Measurements from ENCODE around the gene PJVK. TPM values are rescaled to one million over a fixed set of nuclear protein-coding genes. Genes with fewer than 3 reads are reported as not detected.
"Not testable (repeated sequence)": the region's sequence is repeated elsewhere in the genome, so short reads cannot be mapped to it uniquely, and the experiment has no call there.

The PJVK gene
- total and polyA plus RNA-seq, 7 experiments from 2014 or later, result 0.44 to 6.3 (median 3.1) TPM

- no peaks in the 10 kb centered on the region for H3K9me3 ChIP-seq (ENCODE audit: control insufficient read depth in 2 of 3, low read length in 3 of 3)
- no peaks in the 10 kb centered on the region for H3K27me3 ChIP-seq (ENCODE audit: control insufficient read depth in 2 of 2, insufficient read depth in 2 of 2, low read length in 2 of 2)
- ATAC-seq (no peak), DNase-seq (no peak)
- POLR2A ChIA-PET, result no interaction called here
- H3K4me3 ChIP-seq (ENCODE audit: low read length), result no peak overlapping the region
- Mint-ChIP-seq H3K27me3 (no peaks in the 10 kb centered on the region), H3K27ac (no peak overlapping the region), H3K4me1 (peaks cover 5 to 53% (median 21%) of the 10 kb centered on the region in 7 donors), H3K9me3 (peaks cover 0 to 4% (median 0%) of the 10 kb centered on the region in 11 donors), H3K36me3 (peaks cover 0 to 17% (median 6%) of the 10 kb centered on the region in 5 donors), H3K4me3 (no peak overlapping the region)
- H3K27ac ChIP-seq (ENCODE audit: low read depth, low read length), result no peak overlapping the region
- intact Hi-C loops (cut with micrococcal nuclease), result loop anchor here in 1 of 2 donors (10.0 kb wide), 1 partner anchor 223 kb away; the partner anchor contains the start of gene OSBPL6
- no peaks in the 10 kb centered on the region for H3K36me3 ChIP-seq (ENCODE audit: control insufficient read depth in 2 of 3, insufficient read depth in 3 of 3, low read length in 3 of 3)
- CTCF ChIA-PET, result interaction anchor here (1.0 kb wide), 1 partner anchor 23 kb away, joined by 3 read pairs; no protein-coding TSS in a partner anchor
- H3K4me1 ChIP-seq (ENCODE audit: control insufficient read depth in 2 of 2, insufficient read depth in 2 of 2, low read length in 2 of 2), result peaks cover 6 to 7% of the 10 kb centered on the region in 2 donors
Observed at GRCh38 chr2:178417916-178418315, 33.3 kb upstream of the PJVK start.

GRCh38 chr2:178418426-178418825 is 32.8 kb upstream of the PJVK start:
- ChIA-PET POLR2A (interaction anchor here (1.8 kb wide), 1 partner anchor 32 kb away, joined by 4 read pairs; the partner anchor contains the start of gene PRKRA), CTCF (interaction anchor here (1.0 kb wide), 1 partner anchor 23 kb away, joined by 3 read pairs; no protein-coding TSS in a partner anchor)
- Mint-ChIP-seq H3K36me3 (peaks cover 0 to 18% (median 9%) of the 10 kb centered on the region in 5 donors), H3K4me1 (peaks cover 5 to 48% (median 16%) of the 10 kb centered on the region in 7 donors), H3K27ac (no peak overlapping the region), H3K27me3 (no peaks in the 10 kb centered on the region), H3K9me3 (peaks cover 0 to 4% (median 0%) of the 10 kb centered on the region in 11 donors), H3K4me3 (no peak overlapping the region)
- Histone ChIP-seq H3K36me3 (ENCODE audit: control insufficient read depth in 2 of 3, insufficient read depth in 3 of 3, low read length in 3 of 3) (no peaks in the 10 kb centered on the region), H3K27ac (ENCODE audit: low read depth, low read length) (no peak overlapping the region), H3K4me3 (ENCODE audit: low read length) (no peak overlapping the region), H3K4me1 (ENCODE audit: control insufficient read depth in 2 of 2, insufficient read depth in 2 of 2, low read length in 2 of 2) (peaks cover 6 to 7% of the 10 kb centered on the region in 2 donors), H3K27me3 (ENCODE audit: control insufficient read depth in 2 of 2, insufficient read depth in 2 of 2, low read length in 2 of 2) (no peaks in the 10 kb centered on the region), H3K9me3 (ENCODE audit: control insufficient read depth in 2 of 3, low read length in 3 of 3) (no peaks in the 10 kb centered on the region)
- no peak for ATAC-seq
- DNase-seq, result no peak
- intact Hi-C loops (cut with micrococcal nuclease), result loop anchor here in 1 of 2 donors (10.0 kb wide), 1 partner anchor 224 kb away; the partner anchor contains the start of gene OSBPL6

- no peaks in the 10 kb centered on the region for H3K27me3 Mint-ChIP-seq
- H3K9me3 Mint-ChIP-seq, result peaks cover 0 to 7% (median under 1%) of the 10 kb centered on the region in 11 donors
- ATAC-seq (no peak), DNase-seq (no peak)
- Histone ChIP-seq H3K4me3 (ENCODE audit: low read length) (no peak overlapping the region), H3K36me3 (ENCODE audit: control insufficient read depth in 2 of 3, insufficient read depth in 3 of 3, low read length in 3 of 3) (no peaks in the 10 kb centered on the region), H3K9me3 (ENCODE audit: control insufficient read depth in 2 of 3, low read length in 3 of 3) (no peaks in the 10 kb centered on the region), H3K4me1 (ENCODE audit: control insufficient read depth in 2 of 2, insufficient read depth in 2 of 2, low read length in 2 of 2) (peaks cover 6 to 7% of the 10 kb centered on the region in 2 donors), H3K27me3 (ENCODE audit: control insufficient read depth in 2 of 2, insufficient read depth in 2 of 2, low read length in 2 of 2) (no peaks in the 10 kb centered on the region), H3K27ac (ENCODE audit: low read depth, low read length) (no peak overlapping the region)
- no peak overlapping the region for H3K4me3 Mint-ChIP-seq
- intact Hi-C loops (cut with micrococcal nuclease), result loop anchor here in 1 of 2 donors (10.0 kb wide), 1 partner anchor 224 kb away; the partner anchor contains the start of gene OSBPL6
- ChIA-PET POLR2A (interaction anchor here (1.8 kb wide), 1 partner anchor 31 kb away, joined by 4 read pairs; the partner anchor contains the start of gene PRKRA), CTCF (interaction anchor here (0.8 to 1.5 kb wide), 3 partner anchors 12 to 32 kb away, joined by 3 to 5 read pairs (median 3); partner anchors contain the start of genes PJVK and PRKRA)
- no peak overlapping the region for H3K27ac Mint-ChIP-seq
- peaks cover 0 to 23% (median 13%) of the 10 kb centered on the region in 5 donors for H3K36me3 Mint-ChIP-seq
- peaks cover 4 to 45% (median 12%) of the 10 kb centered on the region in 7 donors for H3K4me1 Mint-ChIP-seq
Observed at GRCh38 chr2:178419123-178419522, 32.1 kb upstream of the PJVK start.

DNA sequence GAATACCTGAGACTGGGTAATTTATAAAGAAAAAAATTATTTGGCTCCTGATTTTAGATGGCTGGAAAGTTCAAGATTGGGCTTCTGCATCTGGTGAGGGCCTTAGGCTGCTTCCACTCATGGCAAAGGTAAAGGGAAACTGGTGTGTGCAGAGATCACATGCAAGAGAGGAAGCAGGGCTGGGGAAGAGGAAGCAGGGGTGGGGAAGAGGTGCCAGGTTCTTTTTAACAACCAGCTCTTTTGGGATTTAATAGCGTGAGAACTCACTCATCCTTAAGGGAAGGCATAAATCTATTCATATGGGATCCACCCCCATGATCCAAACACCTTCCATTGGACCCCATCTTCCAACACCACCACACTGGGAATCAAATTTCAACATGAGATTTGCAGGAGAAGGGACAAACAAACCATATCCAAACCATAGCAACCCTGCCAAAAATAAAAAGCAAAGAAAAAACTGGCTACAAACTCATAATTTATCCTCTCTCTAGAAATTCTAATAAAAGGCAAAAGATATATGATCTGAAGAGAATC is 30.6 kb upstream of the PJVK start:
- H3K4me3 Mint-ChIP-seq, result no peak overlapping the region
- Histone ChIP-seq H3K27ac (ENCODE audit: low read depth, low read length) (no peak overlapping the region), H3K9me3 (ENCODE audit: control insufficient read depth in 2 of 3, low read length in 3 of 3) (no peaks in the 10 kb centered on the region), H3K36me3 (ENCODE audit: control insufficient read depth in 2 of 3, insufficient read depth in 3 of 3, low read length in 3 of 3) (no peaks in the 10 kb centered on the region), H3K27me3 (ENCODE audit: control insufficient read depth in 2 of 2, insufficient read depth in 2 of 2, low read length in 2 of 2) (no peaks in the 10 kb centered on the region), H3K4me3 (ENCODE audit: low read length) (no peak overlapping the region), H3K4me1 (ENCODE audit: control insufficient read depth in 2 of 2, insufficient read depth in 2 of 2, low read length in 2 of 2) (no peaks in the 10 kb centered on the region)
- intact Hi-C loops (cut with micrococcal nuclease), result no loop called here
- peaks cover 0 to 21% (median 13%) of the 10 kb centered on the region in 11 donors for H3K9me3 Mint-ChIP-seq
- ChIA-PET POLR2A (no interaction called here), CTCF (interaction anchor here (1.5 kb wide), 1 partner anchor 30 kb away, joined by 5 read pairs; the partner anchor contains the start of genes PJVK and PRKRA)
- ATAC-seq (no peak), DNase-seq (no peak)
- H3K27ac Mint-ChIP-seq, result no peak overlapping the region
- H3K4me1 Mint-ChIP-seq, result peaks cover 0 to 36% (median 1%) of the 10 kb centered on the region in 7 donors
- H3K36me3 Mint-ChIP-seq, result peaks cover 7 to 37% (median 26%) of the 10 kb centered on the region in 5 donors
- no peaks in the 10 kb centered on the region for H3K27me3 Mint-ChIP-seq

DNA sequence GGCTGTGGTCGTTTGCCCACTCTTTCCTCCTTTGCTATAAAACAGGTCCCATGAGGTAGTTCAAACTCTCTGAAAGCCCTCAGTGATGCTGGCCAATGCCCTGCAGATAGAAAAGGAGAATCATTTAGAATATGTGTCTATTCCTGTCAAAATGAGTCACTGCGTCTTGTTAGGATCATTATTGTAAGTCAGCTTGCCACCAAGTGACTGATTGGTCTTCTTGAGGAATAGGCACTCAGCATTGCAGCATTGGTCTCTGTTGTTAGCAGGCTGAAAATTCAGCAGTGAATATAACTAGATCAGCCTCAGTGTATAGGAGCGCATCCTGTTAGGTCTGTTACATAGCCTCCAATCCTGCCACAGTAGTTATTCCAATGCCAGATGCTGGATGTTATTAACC is 29.1 kb upstream of the PJVK start:
- H3K36me3 ChIP-seq (ENCODE audit: control insufficient read depth in 2 of 3, insufficient read depth in 3 of 3, low read length in 3 of 3), result peaks cover 0 to 8% (median 0%) of the 10 kb centered on the region in 3 experiments
- Mint-ChIP-seq H3K36me3 (peaks cover 7 to 50% (median 41%) of the 10 kb centered on the region in 5 donors), H3K27ac (no peak overlapping the region), H3K9me3 (peaks cover 3 to 35% (median 19%) of the 10 kb centered on the region in 11 donors), H3K27me3 (no peaks in the 10 kb centered on the region), H3K4me3 (no peak overlapping the region), H3K4me1 (peaks cover 0 to 22% (median 0%) of the 10 kb centered on the region in 7 donors)
- ChIA-PET POLR2A (no interaction called here), CTCF (no interaction called here)
- H3K9me3 ChIP-seq (ENCODE audit: control insufficient read depth in 2 of 3, low read length in 3 of 3), result no peaks in the 10 kb centered on the region
- no peaks in the 10 kb centered on the region for H3K4me1 ChIP-seq (ENCODE audit: control insufficient read depth in 2 of 2, insufficient read depth in 2 of 2, low read length in 2 of 2)
- H3K4me3 ChIP-seq (ENCODE audit: low read length), result no peak overlapping the region
- DNase-seq (no peak), ATAC-seq (no peak)
- H3K27ac ChIP-seq (ENCODE audit: low read depth, low read length), result no peak overlapping the region
- H3K27me3 ChIP-seq (ENCODE audit: control insufficient read depth in 2 of 2, insufficient read depth in 2 of 2, low read length in 2 of 2), result no peaks in the 10 kb centered on the region
- intact Hi-C loops (cut with micrococcal nuclease), result no loop called here

GRCh38 chr2:178423746-178424145 is 27.4 kb upstream of the PJVK start:
- H3K9me3 Mint-ChIP-seq, result peaks cover 3 to 37% (median 19%) of the 10 kb centered on the region in 11 donors
- H3K4me1 ChIP-seq (ENCODE audit: control insufficient read depth in 2 of 2, insufficient read depth in 2 of 2, low read length in 2 of 2); POLR2A ChIA-PET; DNase-seq; H3K4me3 ChIP-seq (ENCODE audit: low read length); H3K4me3 Mint-ChIP-seq; intact Hi-C loops (cut with micrococcal nuclease); H3K27me3 Mint-ChIP-seq; H3K27me3 ChIP-seq (ENCODE audit: control insufficient read depth in 2 of 2, insufficient read depth in 2 of 2, low read length in 2 of 2); ATAC-seq; H3K9me3 ChIP-seq (ENCODE audit: control insufficient read depth in 2 of 3, low read length in 3 of 3); H3K27ac ChIP-seq (ENCODE audit: low read depth, low read length): not testable (repeated sequence)
- H3K4me1 Mint-ChIP-seq, result peaks cover 0 to 12% (median 0%) of the 10 kb centered on the region in 7 donors
- peaks cover 0 to 14% (median 0%) of the 10 kb centered on the region in 3 experiments for H3K36me3 ChIP-seq (ENCODE audit: control insufficient read depth in 2 of 3, insufficient read depth in 3 of 3, low read length in 3 of 3)
- peaks cover 10 to 63% (median 50%) of the 10 kb centered on the region in 5 donors for H3K36me3 Mint-ChIP-seq
- peak overlapping the region in 1 of 9 donors; percentile 15 for H3K27ac Mint-ChIP-seq
- CTCF ChIA-PET, result interaction anchor here (1.5 kb wide), 1 partner anchor 9 kb away, joined by 4 read pairs; no protein-coding TSS in a partner anchor
